Activated T-helper 9 cell treated with anti-CD3 and anti-CD28 coated beads, Interleukin-2, amount 50 U/mL, for 16 hours (primary cell): ENCODE results near the gene DSTYK.

Experiments used
- DNase-seq: peaks from one replicate; pipeline ENCODE4 v3.0.0-alpha.2; 2020; ENCODE audit warnings: low read depth

The DSTYK gene, protein sequence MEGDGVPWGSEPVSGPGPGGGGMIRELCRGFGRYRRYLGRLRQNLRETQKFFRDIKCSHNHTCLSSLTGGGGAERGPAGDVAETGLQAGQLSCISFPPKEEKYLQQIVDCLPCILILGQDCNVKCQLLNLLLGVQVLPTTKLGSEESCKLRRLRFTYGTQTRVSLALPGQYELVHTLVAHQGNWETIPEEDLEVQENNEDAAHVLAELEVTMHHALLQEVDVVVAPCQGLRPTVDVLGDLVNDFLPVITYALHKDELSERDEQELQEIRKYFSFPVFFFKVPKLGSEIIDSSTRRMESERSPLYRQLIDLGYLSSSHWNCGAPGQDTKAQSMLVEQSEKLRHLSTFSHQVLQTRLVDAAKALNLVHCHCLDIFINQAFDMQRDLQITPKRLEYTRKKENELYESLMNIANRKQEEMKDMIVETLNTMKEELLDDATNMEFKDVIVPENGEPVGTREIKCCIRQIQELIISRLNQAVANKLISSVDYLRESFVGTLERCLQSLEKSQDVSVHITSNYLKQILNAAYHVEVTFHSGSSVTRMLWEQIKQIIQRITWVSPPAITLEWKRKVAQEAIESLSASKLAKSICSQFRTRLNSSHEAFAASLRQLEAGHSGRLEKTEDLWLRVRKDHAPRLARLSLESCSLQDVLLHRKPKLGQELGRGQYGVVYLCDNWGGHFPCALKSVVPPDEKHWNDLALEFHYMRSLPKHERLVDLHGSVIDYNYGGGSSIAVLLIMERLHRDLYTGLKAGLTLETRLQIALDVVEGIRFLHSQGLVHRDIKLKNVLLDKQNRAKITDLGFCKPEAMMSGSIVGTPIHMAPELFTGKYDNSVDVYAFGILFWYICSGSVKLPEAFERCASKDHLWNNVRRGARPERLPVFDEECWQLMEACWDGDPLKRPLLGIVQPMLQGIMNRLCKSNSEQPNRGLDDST

GRCh38 chr1:205211169-205211838 lies at the start of gene DSTYK:
Gene DSTYK, minus strand, starts transcription at chr1:205211702. Its CDS starts 167 bp downstream, at chr1:205211535.
- DNase-seq = peak; percentile 84

GRCh38 chr1:205259998-205260397 lies 48.5 kb upstream of the DSTYK start:
- no peak for DNase-seq

DNA sequence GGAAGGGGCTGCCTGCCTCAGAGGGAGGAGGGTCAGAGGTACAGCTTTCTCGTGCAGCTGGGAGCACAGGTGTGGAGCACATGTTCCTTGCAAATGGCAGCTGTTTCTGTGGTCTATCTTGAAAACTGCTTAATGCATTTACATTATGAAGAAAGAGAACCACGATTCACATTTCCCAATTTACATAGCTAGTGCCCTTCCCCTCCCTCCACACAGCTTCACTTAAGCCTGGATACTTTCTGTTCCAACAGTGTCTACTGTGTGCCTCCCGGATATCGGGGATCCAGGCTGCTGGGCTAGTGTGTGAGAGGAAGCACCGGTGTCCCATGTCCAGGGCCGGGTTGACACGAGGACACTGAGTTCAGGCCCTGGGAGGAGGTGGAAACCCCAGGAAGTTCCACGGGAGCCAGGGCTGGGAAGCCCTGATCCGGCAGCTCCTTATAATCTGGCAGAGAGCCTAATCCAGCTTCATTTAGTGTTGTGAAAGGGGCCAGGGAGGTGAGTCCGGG lies 47.9 kb upstream of the DSTYK start:
- DNase-seq = no peak

GRCh38 chr1:205258719-205259118 lies 47.2 kb upstream of the DSTYK start:
- DNase-seq = no peak

- DNase-seq = no peak
Measured at GRCh38 chr1:205258261-205258691, 46.8 kb upstream of the DSTYK start.

DNA sequence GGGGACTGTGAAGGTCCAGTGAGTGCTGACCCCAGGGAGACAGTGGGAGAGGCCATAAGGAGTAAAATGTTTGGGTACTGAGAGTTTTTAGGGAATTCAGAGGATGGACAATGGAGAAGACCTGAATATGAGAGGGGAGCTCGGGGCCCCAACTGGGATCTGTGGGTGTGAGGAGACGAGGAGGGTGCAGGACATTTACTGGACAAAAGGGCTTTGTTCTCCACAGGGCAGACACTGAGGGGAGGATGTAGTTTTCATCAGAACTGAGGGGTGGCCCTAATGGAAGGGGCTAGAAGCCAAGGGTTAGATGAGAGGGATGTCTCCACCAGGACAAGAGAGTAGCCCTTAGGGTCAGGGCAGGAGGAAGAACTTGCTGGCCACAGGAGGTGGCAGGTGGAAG lies 46.2 kb upstream of the DSTYK start:
- no peak for DNase-seq

DNA sequence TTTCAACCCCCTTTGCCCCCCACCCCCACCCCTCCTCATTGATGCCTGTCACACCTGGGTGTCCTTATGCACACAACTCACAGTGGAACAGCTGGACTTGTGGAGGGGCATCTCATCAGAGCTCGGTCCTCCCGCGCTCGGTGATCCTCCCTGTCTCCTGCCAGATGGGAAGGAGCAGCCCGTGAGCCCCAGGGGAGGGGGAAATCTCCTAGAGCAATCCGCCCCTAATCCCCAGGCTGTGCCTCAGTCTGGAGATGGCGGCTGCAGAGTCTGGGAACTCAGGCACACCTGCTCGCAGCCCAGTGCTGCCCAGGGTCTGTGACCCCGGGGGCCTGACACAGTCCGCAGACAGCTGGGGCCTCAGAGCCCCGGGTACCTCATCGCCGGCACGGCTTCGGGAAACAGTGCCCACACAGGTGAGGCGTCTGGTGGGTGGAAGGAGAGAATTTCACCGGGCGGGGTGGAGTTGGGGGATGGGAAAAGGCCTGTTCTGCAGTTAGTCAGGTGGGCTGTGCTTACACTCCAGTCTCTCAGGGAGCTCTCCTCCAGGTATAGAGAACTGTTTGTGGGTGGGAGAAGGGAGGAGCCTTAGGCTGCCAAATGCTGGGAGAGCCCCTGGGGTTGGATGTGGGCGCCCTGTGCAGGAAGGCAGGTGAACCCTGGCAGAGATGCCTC lies 45.6 kb upstream of the DSTYK start:
- DNase-seq = no peak

DNA sequence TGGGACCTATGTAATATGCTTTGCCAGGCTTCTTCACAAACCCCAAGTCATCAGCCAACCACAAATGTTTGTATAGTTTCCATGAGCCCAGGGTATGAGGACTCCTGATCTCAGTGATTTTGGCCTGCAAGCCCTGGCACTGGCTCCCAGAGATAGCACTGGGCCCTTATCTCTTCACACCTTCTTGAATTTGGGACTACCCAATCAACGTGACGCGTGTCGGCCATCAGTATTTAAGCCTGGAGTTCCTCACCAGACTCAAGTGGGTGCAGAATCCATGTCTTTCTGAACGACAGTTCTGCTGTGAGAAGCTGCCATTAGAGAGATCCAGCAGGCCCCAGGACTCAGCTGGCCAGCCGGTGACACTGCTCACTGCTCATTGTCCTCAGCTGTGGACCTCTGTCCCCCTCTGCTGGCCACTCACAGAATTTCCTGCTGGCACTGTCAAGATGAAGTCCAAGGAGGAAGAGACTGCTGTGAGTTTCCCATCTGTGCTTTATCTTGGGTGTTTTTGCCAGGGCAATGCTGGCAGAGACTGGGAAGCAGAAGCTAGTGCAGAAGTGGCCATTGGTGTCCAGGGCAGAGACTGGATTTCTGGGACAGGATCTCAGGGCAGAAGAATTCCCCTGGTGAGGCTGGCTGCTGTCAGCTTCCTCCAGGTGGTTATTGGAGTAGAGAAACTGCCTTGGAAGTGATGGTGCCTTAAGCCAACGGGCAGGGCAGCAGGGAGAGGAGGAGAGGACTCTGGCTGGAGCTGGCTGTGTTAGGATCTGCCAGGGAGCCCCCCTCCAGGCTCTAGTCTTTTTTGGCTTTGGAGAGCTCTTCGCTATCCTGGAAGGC lies 44.7 kb upstream of the DSTYK start:
- DNase-seq = peak; percentile 74

GRCh38 chr1:205251576-205251975 lies 40.1 kb upstream of the DSTYK start:
- DNase-seq = no peak

GRCh38 chr1:205250699-205251098 lies 39.2 kb upstream of the DSTYK start:
- no peak for DNase-seq

GRCh38 chr1:205249651-205250050 lies 38.1 kb upstream of the DSTYK start:
- no peak for DNase-seq

GRCh38 chr1:205248793-205249601 lies 37.5 kb upstream of the DSTYK start:
- DNase-seq = no peak

DNA sequence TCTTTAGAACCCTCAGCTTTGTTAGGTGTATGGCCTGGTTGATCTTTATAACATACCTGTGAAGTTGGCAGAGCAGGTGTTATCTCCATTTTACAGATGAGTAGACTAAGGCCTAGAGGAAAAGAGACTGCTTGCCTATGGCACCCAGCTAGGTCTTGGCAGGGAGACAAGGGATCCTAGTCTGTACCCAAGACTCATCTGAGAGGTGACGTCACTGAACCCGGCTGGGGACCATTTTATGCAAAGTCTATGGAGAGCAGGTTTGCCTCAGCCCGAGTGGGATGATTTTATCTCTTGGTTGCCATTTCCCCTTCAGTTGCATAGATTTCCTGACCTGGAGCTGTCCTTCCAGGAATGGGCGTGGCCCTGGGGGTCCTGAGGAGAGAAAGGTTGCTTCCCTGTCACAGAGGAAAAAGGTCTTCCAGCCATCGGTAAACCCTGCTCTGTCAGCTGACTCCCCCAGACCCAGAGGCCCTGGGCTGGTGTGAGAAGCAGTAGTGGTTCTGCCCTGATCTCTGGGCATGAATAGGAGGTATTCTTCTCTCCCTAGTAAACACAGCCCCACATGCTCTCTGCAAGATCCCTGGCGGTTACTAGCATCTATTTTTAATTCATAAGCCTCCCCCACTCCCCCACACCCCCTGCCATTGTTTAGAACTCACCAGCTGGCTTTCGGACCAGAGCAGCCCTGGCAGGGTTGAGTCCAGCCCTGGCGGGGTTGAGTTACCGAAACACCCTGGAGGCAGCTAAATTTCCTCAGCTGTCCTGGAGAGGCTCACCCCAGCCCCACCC lies 35.8 kb upstream of the DSTYK start:
- DNase-seq = no peak

DNA sequence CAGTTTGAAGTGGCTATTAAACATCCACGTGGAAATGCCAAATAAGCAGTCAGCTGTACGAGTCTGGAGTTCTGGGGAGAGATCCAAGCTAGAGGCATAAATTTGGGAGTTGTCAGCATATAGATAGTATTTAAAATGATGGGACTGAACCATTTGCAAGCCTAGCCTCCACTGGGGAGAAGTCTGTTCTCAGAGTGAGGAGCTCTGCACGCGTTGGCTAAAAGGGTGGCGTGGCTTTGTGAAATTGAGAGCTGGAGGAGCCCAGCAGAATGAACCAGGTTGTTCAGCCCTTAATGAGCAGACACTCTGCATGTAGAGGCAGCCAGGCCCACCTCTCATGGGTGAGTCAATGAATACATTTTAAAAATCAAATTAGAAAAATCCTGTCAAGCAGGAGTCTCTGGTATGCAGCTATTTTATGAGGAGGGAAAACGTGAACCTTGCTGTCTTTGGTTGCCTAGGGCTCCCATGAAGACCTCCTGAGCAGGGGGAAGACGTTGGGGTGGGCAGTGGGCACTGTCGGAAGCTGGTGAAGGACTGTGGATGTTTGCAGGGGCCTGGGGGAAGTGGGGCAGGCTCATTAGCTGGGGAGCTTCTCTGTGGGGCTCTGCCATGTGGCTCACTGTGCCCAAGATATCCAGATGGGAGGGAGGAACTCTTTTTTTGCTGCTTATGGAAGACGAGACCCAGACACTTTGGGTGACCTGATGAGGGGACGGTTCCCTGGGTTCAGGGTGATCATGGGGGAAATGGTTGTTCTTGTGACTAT lies 35.0 kb upstream of the DSTYK start:
- DNase-seq = no peak

DNA sequence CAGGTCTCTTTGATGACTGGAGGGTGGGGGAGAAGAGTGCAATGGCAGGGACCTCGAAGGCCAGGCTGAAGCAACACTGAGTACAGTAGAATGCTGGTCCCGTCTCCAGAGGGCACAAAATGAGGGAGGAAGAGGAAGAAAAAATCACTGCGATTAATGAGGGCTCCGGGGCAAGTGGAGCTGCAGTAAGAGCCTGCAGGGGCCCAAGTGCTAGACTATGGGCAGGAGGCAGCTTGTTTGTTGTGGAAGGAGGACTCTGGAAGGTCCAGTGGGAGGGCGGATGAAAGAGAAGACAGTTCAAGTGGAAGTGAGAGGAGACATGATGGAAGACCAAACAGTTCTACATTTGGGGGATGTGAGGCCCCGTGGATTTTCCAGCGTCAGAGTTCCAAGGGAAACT lies 33.6 kb upstream of the DSTYK start:
- DNase-seq = no peak

DNA sequence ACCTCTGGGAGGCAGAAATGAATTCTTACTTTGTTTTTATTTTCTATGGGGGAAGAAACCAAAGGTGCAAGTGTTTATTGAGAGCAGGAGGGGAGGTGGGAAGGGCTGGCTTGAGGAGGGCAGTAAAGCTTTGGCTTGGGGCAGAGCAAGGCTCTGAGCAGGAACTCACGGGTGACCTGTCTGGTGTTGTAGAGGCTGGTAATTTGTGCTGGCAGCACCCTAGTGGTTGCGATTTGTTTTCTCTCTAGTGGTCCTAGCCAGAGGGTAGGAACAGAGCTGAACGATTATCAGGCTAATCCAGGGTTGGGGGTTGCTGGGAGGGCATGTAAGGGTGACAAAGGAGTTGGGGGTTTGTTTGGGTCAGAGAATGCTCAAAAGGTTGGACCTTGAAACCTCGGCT lies 32.9 kb upstream of the DSTYK start:
- no peak for DNase-seq

DNA sequence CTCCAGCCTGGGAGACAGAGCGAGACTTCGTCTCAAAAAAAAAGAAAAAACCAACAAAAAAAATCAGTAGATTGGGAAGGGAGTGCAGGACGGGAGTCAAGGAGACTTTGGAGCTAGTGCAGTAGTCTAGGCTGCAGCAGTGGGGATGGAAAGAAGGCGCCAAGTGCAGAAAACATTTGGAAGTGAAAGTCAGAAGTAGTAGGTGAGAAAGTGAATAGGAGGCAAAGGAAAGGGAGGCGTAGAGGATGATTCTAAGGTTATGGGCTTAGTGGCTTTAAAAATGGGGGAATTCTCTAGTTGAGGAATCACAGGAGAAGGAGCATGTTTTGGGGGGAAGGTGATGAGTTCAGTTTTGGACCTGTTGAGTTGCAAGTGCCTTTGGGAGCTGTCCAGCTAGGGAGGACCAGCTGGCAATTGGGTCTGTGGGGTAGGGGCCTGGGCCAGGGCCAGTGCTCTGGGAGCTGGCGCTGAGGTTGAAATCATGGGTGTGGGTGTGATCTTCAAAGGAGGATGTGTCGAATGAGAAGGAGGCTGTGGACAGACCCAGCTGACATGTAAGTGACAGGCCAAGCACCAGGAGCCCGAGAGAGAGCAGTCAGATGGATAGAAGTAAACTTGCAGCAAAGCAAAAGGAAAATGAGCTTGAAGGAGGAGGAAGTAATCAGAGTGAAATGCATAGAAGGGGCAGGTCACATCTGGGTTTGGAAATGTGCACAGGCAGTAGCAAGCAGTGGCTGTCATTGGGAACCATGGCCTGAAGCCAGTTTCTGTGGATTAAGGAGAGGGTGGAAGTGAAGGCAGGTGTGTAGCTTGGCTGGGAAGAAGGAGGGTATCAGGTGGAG lies 32.1 kb upstream of the DSTYK start:
- no peak for DNase-seq
